Sigmoid colon (tissue), 7 donors: ENCODE results near the gene TSPAN33. TPM values are rescaled to one million over a fixed set of nuclear protein-coding genes. Genes with fewer than 3 reads are reported as not detected.
A peak's percentile ranks its signal among the peaks of the same experiment; 100 is the strongest.
"Not testable (repeated sequence)": the region's sequence is repeated elsewhere in the genome, so short reads cannot be mapped to it uniquely, and the experiment has no call there.

Source experiments
- DNase-seq: peaks from one replicate; pipeline ENCODE4 v3.0.0-alpha.2; 2019
- H3K27ac ChIP-seq, 4 donors: fragments of 200-600 bp; sonication (generic); one replicate each; pipeline ENCODE4 v1.5.1; 2016 to 2019; ENCODE audit warnings: mild to moderate bottlenecking in 1 of 4
- H3K27me3 ChIP-seq, 3 donors: fragments of 200-600 bp; sonication (generic); one replicate each; pipeline ENCODE4 v1.5.1; 2019; ENCODE audit warnings: mild to moderate bottlenecking in 1 of 3
- H3K36me3 ChIP-seq, 4 donors: fragments of 200-600 bp; sonication (generic); one replicate each; pipeline ENCODE4 v1.5.1; 2016 to 2019
- H3K4me1 ChIP-seq, 4 donors: fragments of 200-600 bp; sonication (generic); one replicate each; pipeline ENCODE4 v1.5.1; 2017 to 2019
- H3K4me3 ChIP-seq, 4 donors: fragments of 200-600 bp; sonication (generic); one replicate each; pipeline ENCODE4 v1.5.1; 2017 to 2019; ENCODE audit warnings: mild to moderate bottlenecking in 2 of 4, moderate library complexity in 1 of 4
- H3K9me3 ChIP-seq, 4 donors: fragments of 200-600 bp in 3 of 4; sonication (generic) in 3 of 4; one replicate each; pipeline versions ENCODE4 v1.5.1 to v1.6.1; 2013 to 2019
- EP300 ChIP-seq, 4 donors: sonication (generic); formaldehyde crosslinking; IDR thresholded peaks; one replicate each; pipeline ENCODE4 v1.6.1; 2017; ENCODE audit warnings: antibody characterized with exemption in 4 of 4
- POLR2A ChIP-seq, 2 donors: fragments of 450-650 bp; IDR thresholded peaks; one replicate each; pipeline ENCODE4 v1.6.1; 2016; ENCODE audit warnings: antibody characterized with exemption in 2 of 2, mild to moderate bottlenecking in 2 of 2, moderate library complexity in 2 of 2
- POLR2AphosphoS5 ChIP-seq, 4 donors: sonication (generic); formaldehyde crosslinking; IDR thresholded peaks; one replicate each; pipeline ENCODE4 v1.6.1; 2017; ENCODE audit warnings: antibody characterized with exemption in 4 of 4
- WGBS, 2 donors: extraction: QIAGEN DNeasy Blood & Tissue Kit; methylation state at CpG; one replicate each; pipeline ENCODE4 v1.1.7; 2013; 5-methylcytosine and 5-hydroxymethylcytosine counted together
- intact Hi-C: fragments of 100-400 bp; cut with DNase I; formaldehyde crosslinking; loops from one replicate; pipeline ENCODE4 v1.15.1; 2023
- polyA plus RNA-seq, 3 donors: library from polyadenylated mRNA; stranded (reverse); fragments of 200-250 nt; gene quantifications; one replicate each; pipeline ENCODE4 v1.2.3, GENCODE V29; 2013
- total RNA-seq, 4 donors: library from RNA; depleted of rRNA; stranded (reverse); fragments of >200 nt; gene quantifications; one replicate each; pipeline ENCODE4 v1.1.0, GENCODE V29; 2016
- TF ChIP-seq, protein P1 (sequence below), 4 experiments: fragments of 450-650 bp in 3 of 4; fragments of 200-600 bp in 1 of 4; IDR thresholded peaks; one replicate each; pipeline ENCODE4 v1.5.1; 2016 to 2019; ENCODE audit warnings: antibody characterized with exemption in 4 of 4, mild to moderate bottlenecking in 3 of 4, moderate library complexity in 2 of 4
- donor health status: healthy with polysubstance abuse.
- donor health status: Bipolar disorder and iron deficiency.
- donor health status: healthy.

The TSPAN33 gene
- total and polyA plus RNA-seq, 7 donors, result 3.0 to 19.6 (median 5.8) TPM

DNA sequence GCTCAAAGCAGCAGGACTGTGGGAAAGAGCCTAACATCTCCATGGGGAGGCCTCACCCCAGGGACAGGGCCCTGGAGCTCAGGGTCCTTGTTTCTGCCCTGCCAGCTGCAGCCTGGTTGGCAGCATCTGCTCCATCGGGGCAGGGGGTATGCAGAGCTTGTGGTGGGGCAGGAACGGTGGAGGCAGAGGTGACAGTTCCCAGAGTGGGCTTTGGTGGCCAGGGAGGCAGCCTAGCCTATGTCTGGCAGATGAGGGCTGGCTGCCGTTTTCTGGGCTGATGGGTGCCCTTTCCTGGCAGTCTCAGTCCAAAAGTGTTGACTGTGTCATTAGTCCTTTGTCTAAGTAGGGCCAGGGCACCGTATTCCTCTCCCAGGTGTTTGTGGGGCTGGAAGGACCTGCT is 68.1 kb downstream of the TSPAN33 start:
- no peak overlapping the region for H3K27ac ChIP-seq
- no peak for TF ChIP-seq EP300 (IDR thresholded peaks at IDR 0.05)
- TF ChIP-seq POLR2AphosphoS5 (IDR thresholded peaks at IDR 0.05), result no peak
- TF ChIP-seq, protein P1, sequence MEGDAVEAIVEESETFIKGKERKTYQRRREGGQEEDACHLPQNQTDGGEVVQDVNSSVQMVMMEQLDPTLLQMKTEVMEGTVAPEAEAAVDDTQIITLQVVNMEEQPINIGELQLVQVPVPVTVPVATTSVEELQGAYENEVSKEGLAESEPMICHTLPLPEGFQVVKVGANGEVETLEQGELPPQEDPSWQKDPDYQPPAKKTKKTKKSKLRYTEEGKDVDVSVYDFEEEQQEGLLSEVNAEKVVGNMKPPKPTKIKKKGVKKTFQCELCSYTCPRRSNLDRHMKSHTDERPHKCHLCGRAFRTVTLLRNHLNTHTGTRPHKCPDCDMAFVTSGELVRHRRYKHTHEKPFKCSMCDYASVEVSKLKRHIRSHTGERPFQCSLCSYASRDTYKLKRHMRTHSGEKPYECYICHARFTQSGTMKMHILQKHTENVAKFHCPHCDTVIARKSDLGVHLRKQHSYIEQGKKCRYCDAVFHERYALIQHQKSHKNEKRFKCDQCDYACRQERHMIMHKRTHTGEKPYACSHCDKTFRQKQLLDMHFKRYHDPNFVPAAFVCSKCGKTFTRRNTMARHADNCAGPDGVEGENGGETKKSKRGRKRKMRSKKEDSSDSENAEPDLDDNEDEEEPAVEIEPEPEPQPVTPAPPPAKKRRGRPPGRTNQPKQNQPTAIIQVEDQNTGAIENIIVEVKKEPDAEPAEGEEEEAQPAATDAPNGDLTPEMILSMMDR (IDR thresholded peaks at IDR 0.05), result no peak
- TF ChIP-seq POLR2A (IDR thresholded peaks at IDR 0.05), result no peak
- H3K36me3 ChIP-seq, result peaks cover 0 to 33% (median 6%) of the 10 kb centered on the region in 4 donors
- DNase-seq, result peak; percentile 52
- H3K4me3 ChIP-seq, result no peak overlapping the region
- no peaks in the 10 kb centered on the region for H3K27me3 ChIP-seq
- no peaks in the 10 kb centered on the region for H3K9me3 ChIP-seq
- intact Hi-C loops, result no loop called here
- H3K4me1 ChIP-seq, result peaks cover 0 to 5% (median 1%) of the 10 kb centered on the region in 4 donors
- 83 to 85% methylated on average over 4 of the region's 4 CpGs for WGBS, 2 donors

- intact Hi-C loops, result no loop called here
- Histone ChIP-seq H3K36me3 (peaks cover 0 to 27% (median 6%) of the 10 kb centered on the region in 4 donors), H3K4me1 (peaks cover 0 to 7% (median 1%) of the 10 kb centered on the region in 4 donors), H3K27ac (no peak overlapping the region), H3K4me3 (no peak overlapping the region), H3K9me3 (no peaks in the 10 kb centered on the region), H3K27me3 (no peaks in the 10 kb centered on the region)
- WGBS, 2 donors, result 48 to 65% methylated on average over 15 of the region's 15 CpGs
- peak; percentile 52 for DNase-seq
- TF ChIP-seq EP300 (IDR thresholded peaks at IDR 0.05), result no peak
- TF ChIP-seq, protein P1 (IDR thresholded peaks at IDR 0.05), result no peak
- TF ChIP-seq POLR2AphosphoS5 (IDR thresholded peaks at IDR 0.05), result no peak
- no peak for TF ChIP-seq POLR2A (IDR thresholded peaks at IDR 0.05)
Observed at GRCh38 chr7:129213828-129214227, 69.3 kb downstream of the TSPAN33 start.

GRCh38 chr7:129215691-129216090 is 71.2 kb downstream of the TSPAN33 start:
- H3K36me3 ChIP-seq, result peaks cover 0 to 20% (median 6%) of the 10 kb centered on the region in 4 donors
- H3K4me3 ChIP-seq, DNase-seq, H3K4me1 ChIP-seq, intact Hi-C loops, H3K27ac ChIP-seq, H3K27me3 ChIP-seq, H3K9me3 ChIP-seq: not testable (repeated sequence)
- 96 to 98% methylated on average over 15 of the region's 15 CpGs for WGBS, 2 donors

DNA sequence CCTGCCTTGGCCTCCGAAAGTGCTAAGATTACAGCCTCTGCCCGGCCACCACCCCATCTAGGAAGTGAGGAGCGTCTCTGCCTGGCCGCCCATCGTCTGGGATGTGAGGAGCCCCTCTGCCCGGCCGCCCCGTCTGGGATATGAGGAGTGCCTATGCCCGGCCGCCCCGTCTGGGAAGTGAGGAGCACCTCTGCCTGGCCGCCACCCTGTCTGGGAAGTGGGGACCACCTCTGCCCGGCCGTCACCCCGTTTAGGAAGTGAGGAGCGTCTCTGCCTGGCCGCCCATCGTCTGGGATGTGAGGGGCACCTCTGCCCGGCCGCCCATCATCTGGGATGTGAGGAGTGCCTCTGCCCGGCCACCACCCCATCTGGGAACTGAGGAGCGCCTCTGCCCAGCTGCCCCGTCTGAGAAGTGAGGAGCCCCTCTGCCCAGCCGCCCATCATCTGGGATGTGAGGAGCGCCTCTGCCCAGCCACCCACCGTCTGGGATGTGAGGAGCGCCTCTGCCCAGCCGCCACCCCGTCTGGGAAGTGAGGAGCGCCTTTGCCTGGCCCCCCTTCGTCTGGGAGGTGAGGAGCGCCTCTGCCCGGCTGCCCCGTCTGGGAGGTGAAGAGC is 71.7 kb downstream of the TSPAN33 start:
- WGBS, 2 donors, result 96 to 97% methylated on average over 34 of the region's 34 CpGs
- peak; percentile 47 for DNase-seq
- H3K36me3 ChIP-seq, result peaks cover 0 to 16% (median 4%) of the 10 kb centered on the region in 4 donors
- H3K9me3 ChIP-seq, H3K27me3 ChIP-seq, H3K27ac ChIP-seq, H3K4me1 ChIP-seq, intact Hi-C loops, H3K4me3 ChIP-seq: not testable (repeated sequence)

DNA sequence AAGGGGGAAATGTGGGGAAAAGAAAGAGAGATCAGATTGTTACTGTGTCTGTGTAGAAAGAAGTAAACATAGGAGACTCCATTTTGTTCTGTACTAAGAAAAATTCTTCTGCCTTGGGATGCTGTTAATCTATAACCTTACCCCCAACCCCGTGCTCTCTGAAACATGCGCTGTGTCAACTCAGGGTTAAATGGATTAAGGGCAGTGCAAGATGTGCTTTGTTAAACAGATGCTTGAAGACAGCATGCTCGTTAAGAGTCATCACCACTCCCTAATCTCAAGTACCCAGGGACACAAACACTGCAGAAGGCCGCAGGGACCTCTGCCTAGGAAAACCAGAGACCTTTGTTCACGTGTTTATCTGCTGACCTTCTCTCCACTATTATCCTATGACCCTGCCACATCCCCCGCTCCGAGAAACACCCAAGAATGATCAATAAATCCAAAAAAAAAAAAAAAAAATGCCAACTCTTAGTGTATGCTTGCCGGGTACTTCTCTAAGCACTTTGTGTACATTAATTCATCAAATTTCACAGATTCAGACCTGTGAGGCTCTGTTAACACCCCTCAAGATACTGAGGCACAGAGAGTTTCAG is 72.4 kb downstream of the TSPAN33 start:
- H3K36me3 ChIP-seq, DNase-seq, H3K4me3 ChIP-seq, H3K4me1 ChIP-seq, H3K9me3 ChIP-seq, intact Hi-C loops, H3K27ac ChIP-seq, H3K27me3 ChIP-seq: not testable (repeated sequence)
- WGBS, 2 donors, result 53 to 73% methylated on average over 7 to 8 of the region's 8 CpGs

DNA sequence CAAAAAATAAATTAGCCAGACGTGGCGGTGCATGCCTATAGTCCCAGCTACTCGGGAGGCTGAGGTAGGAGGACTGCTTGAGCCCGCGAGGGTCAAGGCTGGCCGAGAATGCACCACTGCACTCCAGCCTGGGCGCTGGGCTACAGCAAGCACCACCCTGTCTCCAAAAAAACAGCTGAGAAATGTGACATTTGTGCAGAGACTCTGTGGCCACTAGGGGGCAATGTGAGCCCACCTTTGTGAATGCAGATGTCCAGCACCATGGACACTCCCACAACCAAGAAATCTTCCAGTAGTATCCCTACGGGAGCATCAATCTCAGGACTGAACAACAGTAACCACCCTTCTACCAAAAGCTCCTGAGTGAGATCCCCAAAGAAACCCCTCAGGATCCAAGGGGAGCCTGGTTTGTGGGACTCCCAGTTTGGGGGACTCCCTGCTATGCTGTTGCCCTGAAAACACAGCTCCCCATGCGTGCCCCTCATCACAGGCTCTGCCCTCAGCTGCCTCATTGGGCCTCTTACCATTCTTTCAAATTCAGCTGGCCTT is 74.1 kb downstream of the TSPAN33 start:
- DNase-seq, result peak; percentile 90

GRCh38 chr7:129219166-129219565 is 74.7 kb downstream of the TSPAN33 start:
- not testable (repeated sequence) for H3K27me3 ChIP-seq, H3K4me1 ChIP-seq, H3K27ac ChIP-seq, H3K9me3 ChIP-seq, H3K36me3 ChIP-seq, H3K4me3 ChIP-seq
- DNase-seq, result peak; percentile 22
- 92 to 94% methylated on average over 4 of the region's 4 CpGs for WGBS, 2 donors
- intact Hi-C loops, result loop anchor here (2.0 kb wide), 1 partner anchor 78 kb away; no protein-coding TSS in a partner anchor

More for the DNA sequence above, 74.1 kb downstream of the TSPAN33 start:
- Histone ChIP-seq H3K27me3 (no peaks in the 10 kb centered on the region), H3K4me1 (peaks cover 0 to 3% (median 0%) of the 10 kb centered on the region in 4 donors), H3K36me3 (no peaks in the 10 kb centered on the region), H3K27ac (no peak overlapping the region), H3K4me3 (no peak overlapping the region), H3K9me3 (no peaks in the 10 kb centered on the region)
- 12 to 14% methylated on average over 9 of the region's 9 CpGs for WGBS, 2 donors
- TF ChIP-seq, protein P1 (IDR thresholded peaks at IDR 0.05), result peak; percentile 82 to 89 (median 86)
- TF ChIP-seq POLR2A (IDR thresholded peaks at IDR 0.05) (no peak), POLR2AphosphoS5 (IDR thresholded peaks at IDR 0.05) (no peak), EP300 (IDR thresholded peaks at IDR 0.05) (no peak)
- intact Hi-C loops, result loop anchor here (1.0 to 2.0 kb wide), 2 partner anchors 53 to 78 kb away; no protein-coding TSS in a partner anchor
